Brain microvascular endothelial cell (primary cell): ENCODE results near the gene HES6.

Experiments
- DNase-seq: peaks from one replicate; pipeline ENCODE4 v3.0.0-alpha.2; 2020
- H3K27ac ChIP-seq: fragments of 250-450 bp; sonication (Bioruptor Pico); 2 replicates; pipeline ENCODE4 v1.5.1; 2020; ENCODE audit warnings: mild to moderate bottlenecking, moderate library complexity
- H3K27me3 ChIP-seq: fragments of 250-450 bp; sonication (Bioruptor Pico); replicated peaks from 2 replicates; pipeline ENCODE4 v1.5.1; 2020; ENCODE audit warnings: mild to moderate bottlenecking
- H3K36me3 ChIP-seq: fragments of 250-450 bp; sonication (Bioruptor Pico); replicated peaks from 2 replicates; pipeline ENCODE4 v1.5.1; 2020; ENCODE audit warnings: mild to moderate bottlenecking
- H3K4me3 ChIP-seq: 2 replicates; pipeline ENCODE4 v1.5.1; 2011; ENCODE audit warnings: low read depth, mild to moderate bottlenecking, control low read depth, low read length, moderate library complexity
- CTCF ChIP-seq: IDR thresholded peaks from 2 replicates; pipeline ENCODE4 v1.5.1; 2011; ENCODE audit warnings: low read depth, mild to moderate bottlenecking, moderate library complexity, low read length, control low read depth, inconsistent platforms; ENCODE audit errors: missing control alignments
- in situ Hi-C: cut with HindIII; loops from 2 replicates; pipeline ENCODE4 v1.10.0; 2017; ENCODE audit warnings: low sequenced_read_pairs, low pct_ligation_motif_present

The HES6 gene

GRCh38 chr2:238257786-238258700, 18.2 kb upstream of the HES6 start:
- no peak overlapping the region for H3K27ac ChIP-seq
- no peaks in the 10 kb centered on the region for H3K36me3 ChIP-seq
- no peak for TF ChIP-seq CTCF
- H3K4me3 ChIP-seq, result no peak overlapping the region
- in situ Hi-C loops, result no loop called here
- DNase-seq, result no peak
- no peaks in the 10 kb centered on the region for H3K27me3 ChIP-seq

- in situ Hi-C loops, result no loop called here
- H3K27ac ChIP-seq, result no peak overlapping the region
- peak; percentile 61 for DNase-seq
- no peaks in the 10 kb centered on the region for H3K36me3 ChIP-seq
- TF ChIP-seq CTCF, result peak; percentile 86
- no peaks in the 10 kb centered on the region for H3K27me3 ChIP-seq
- H3K4me3 ChIP-seq, result no peak overlapping the region
Observed at GRCh38 chr2:238256594-238257104, 16.8 kb upstream of the HES6 start.

- Histone ChIP-seq H3K27ac (no peak overlapping the region), H3K36me3 (no peaks in the 10 kb centered on the region), H3K4me3 (no peak overlapping the region), H3K27me3 (no peaks in the 10 kb centered on the region)
- TF ChIP-seq CTCF, result no peak
- DNase-seq, result no peak
- in situ Hi-C loops, result no loop called here
Observed at GRCh38 chr2:238256111-238256510, 16.3 kb upstream of the HES6 start.

GRCh38 chr2:238255636-238256035, 15.8 kb upstream of the HES6 start:
- no peak for DNase-seq
- in situ Hi-C loops, result no loop called here
- no peak for TF ChIP-seq CTCF
- Histone ChIP-seq H3K36me3 (no peaks in the 10 kb centered on the region), H3K27ac (no peak overlapping the region), H3K4me3 (no peak overlapping the region), H3K27me3 (no peaks in the 10 kb centered on the region)

- Histone ChIP-seq H3K36me3 (no peaks in the 10 kb centered on the region), H3K4me3 (no peak overlapping the region), H3K27me3 (no peaks in the 10 kb centered on the region), H3K27ac (no peak overlapping the region)
- DNase-seq, result no peak
- in situ Hi-C loops, result no loop called here
- no peak for TF ChIP-seq CTCF
Observed at GRCh38 chr2:238255151-238255551, 15.3 kb upstream of the HES6 start.
